ENCODE data around the gene CLEC14A. TPM values are rescaled to one million over a fixed set of nuclear protein-coding genes. Genes with fewer than 3 reads are reported as not detected.

The CLEC14A gene
- total RNA-seq = not detected

GRCh38 chr14:38255673-38256532 lies at the start of gene CLEC14A:
Gene CLEC14A (minus strand): TSS chr14:38256093. CDS start chr14:38256022, 71 bp downstream.
- Mint-ChIP-seq H3K27ac (no peak within 1 kb of the TSS), H3K4me3 (peak within 1 kb of the TSS; percentile 70 to 71), H3K9me3 (no peaks in the 10 kb centered on the region), H3K27me3 (ENCODE audit: low read depth) (peaks cover 48% of the 10 kb centered on the region), H3K36me3 (ENCODE audit: insufficient read depth in 2 of 2) (no peaks in the 10 kb centered on the region), H3K4me1 (ENCODE audit: low read depth) (peaks cover 9% of the 10 kb centered on the region)
- ATAC-seq (replicated peaks in 1 of 2) = peak; percentile 84 to 87
- peak; percentile 12 to 16 for DNase-seq

DNA sequence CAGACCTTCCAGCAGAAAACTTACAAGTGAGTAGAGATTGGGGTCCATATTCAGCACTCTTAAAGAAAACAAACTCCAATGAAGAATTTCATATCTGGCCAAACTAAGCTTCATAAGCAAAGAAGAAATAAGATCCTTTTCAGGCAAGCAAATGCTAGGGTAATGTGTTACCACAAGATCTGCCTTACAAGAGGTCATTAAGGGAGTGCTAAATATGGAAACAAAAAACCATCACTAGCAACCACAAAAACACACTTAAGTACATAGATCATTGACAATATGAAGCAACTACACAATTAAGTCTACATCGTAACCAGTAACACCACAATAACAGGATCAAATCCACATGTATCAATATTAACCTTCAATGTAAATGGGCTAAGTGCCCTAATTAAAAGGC lies 47.1 kb upstream of the CLEC14A start:
- no peaks in the 10 kb centered on the region for H3K4me1 Mint-ChIP-seq (ENCODE audit: low read depth)
- no peak overlapping the region for H3K4me3 Mint-ChIP-seq
- no peaks in the 10 kb centered on the region for H3K36me3 Mint-ChIP-seq (ENCODE audit: insufficient read depth in 2 of 2)
- H3K27ac Mint-ChIP-seq = no peak overlapping the region
- H3K27me3 Mint-ChIP-seq (ENCODE audit: low read depth) = peaks cover 6% of the 10 kb centered on the region
- ATAC-seq (replicated peaks in 1 of 2) (no peak), DNase-seq (no peak)
- peaks cover 0 to 4% of the 10 kb centered on the region in 2 donors for H3K9me3 Mint-ChIP-seq

- no peaks in the 10 kb centered on the region for H3K36me3 Mint-ChIP-seq (ENCODE audit: insufficient read depth in 2 of 2)
- H3K27me3 Mint-ChIP-seq (ENCODE audit: low read depth) = peaks cover 6% of the 10 kb centered on the region
- no peaks in the 10 kb centered on the region for H3K4me1 Mint-ChIP-seq (ENCODE audit: low read depth)
- peaks cover 0 to 4% of the 10 kb centered on the region in 2 donors for H3K9me3 Mint-ChIP-seq
- no peak for DNase-seq
- no peak for ATAC-seq (replicated peaks in 1 of 2)
- H3K27ac Mint-ChIP-seq = no peak overlapping the region
- H3K4me3 Mint-ChIP-seq = no peak overlapping the region
Measured at GRCh38 chr14:38302034-38302433, 46.1 kb upstream of the CLEC14A start.

GRCh38 chr14:38297681-38298080 lies 41.8 kb upstream of the CLEC14A start:
- DNase-seq (no peak), ATAC-seq (replicated peaks in 1 of 2) (no peak)
- H3K27ac Mint-ChIP-seq = no peak overlapping the region
- H3K4me3 Mint-ChIP-seq = no peak overlapping the region
- H3K9me3 Mint-ChIP-seq = no peaks in the 10 kb centered on the region
- H3K4me1 Mint-ChIP-seq (ENCODE audit: low read depth) = no peaks in the 10 kb centered on the region
- H3K36me3 Mint-ChIP-seq (ENCODE audit: insufficient read depth in 2 of 2) = no peaks in the 10 kb centered on the region
- no peaks in the 10 kb centered on the region for H3K27me3 Mint-ChIP-seq (ENCODE audit: low read depth)

GRCh38 chr14:38291681-38292467 lies 36.0 kb upstream of the CLEC14A start:
- Mint-ChIP-seq H3K36me3 (ENCODE audit: insufficient read depth in 2 of 2) (no peaks in the 10 kb centered on the region), H3K4me1 (ENCODE audit: low read depth) (no peaks in the 10 kb centered on the region), H3K27ac (no peak overlapping the region), H3K4me3 (no peak overlapping the region), H3K9me3 (peaks cover 0 to 2% of the 10 kb centered on the region in 2 donors), H3K27me3 (ENCODE audit: low read depth) (no peaks in the 10 kb centered on the region)
- DNase-seq = no peak
- no peak for ATAC-seq (replicated peaks in 1 of 2)

DNA sequence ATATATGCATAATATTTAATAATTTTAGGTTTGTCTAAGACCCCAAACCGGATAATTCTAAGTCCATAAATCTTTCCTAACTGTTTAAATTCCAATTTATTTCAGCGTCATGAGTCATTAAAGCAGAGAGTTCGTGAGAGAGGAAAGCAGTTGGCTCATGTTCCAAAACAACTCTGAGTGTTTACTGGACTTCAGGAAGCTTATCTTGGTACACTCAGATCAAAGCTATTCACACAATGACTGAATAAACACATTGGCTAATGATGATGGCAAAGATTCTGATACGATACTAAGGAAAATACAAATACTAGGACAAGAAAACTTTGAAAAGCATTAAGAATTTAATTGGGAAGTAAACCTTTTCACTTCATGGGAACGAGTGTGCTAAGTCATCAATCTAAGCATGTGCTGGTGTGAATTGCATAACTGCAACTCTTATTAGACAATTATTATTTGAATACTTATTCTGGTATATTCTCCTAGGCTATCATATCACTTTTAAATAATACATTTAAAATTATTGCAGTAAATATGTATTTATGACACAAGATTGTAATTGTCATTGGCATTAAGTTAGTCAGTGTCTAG lies 34.8 kb upstream of the CLEC14A start:
- no peak overlapping the region for H3K27ac Mint-ChIP-seq
- ATAC-seq (replicated peaks in 1 of 2) = no peak
- H3K4me1 Mint-ChIP-seq (ENCODE audit: low read depth) = no peaks in the 10 kb centered on the region
- peaks cover 0 to 2% of the 10 kb centered on the region in 2 donors for H3K9me3 Mint-ChIP-seq
- no peaks in the 10 kb centered on the region for H3K27me3 Mint-ChIP-seq (ENCODE audit: low read depth)
- no peak for DNase-seq
- H3K4me3 Mint-ChIP-seq = no peak overlapping the region
- H3K36me3 Mint-ChIP-seq (ENCODE audit: insufficient read depth in 2 of 2) = no peaks in the 10 kb centered on the region

GRCh38 chr14:38286452-38286851 lies 30.6 kb upstream of the CLEC14A start:
- DNase-seq = no peak
- no peak overlapping the region for H3K27ac Mint-ChIP-seq
- peaks cover 1 to 2% of the 10 kb centered on the region in 2 donors for H3K9me3 Mint-ChIP-seq
- ATAC-seq (replicated peaks in 1 of 2) = no peak
- H3K36me3 Mint-ChIP-seq (ENCODE audit: insufficient read depth in 2 of 2) = no peaks in the 10 kb centered on the region
- no peak overlapping the region for H3K4me3 Mint-ChIP-seq
- H3K4me1 Mint-ChIP-seq (ENCODE audit: low read depth) = no peaks in the 10 kb centered on the region
- H3K27me3 Mint-ChIP-seq (ENCODE audit: low read depth) = peaks cover 13% of the 10 kb centered on the region

GRCh38 chr14:38285962-38286361 lies 30.1 kb upstream of the CLEC14A start:
- peak overlapping the region; percentile 18 for H3K27ac Mint-ChIP-seq
- ATAC-seq (replicated peaks in 1 of 2) (no peak), DNase-seq (no peak)
- no peak overlapping the region for H3K4me3 Mint-ChIP-seq
- peaks cover 13% of the 10 kb centered on the region for H3K27me3 Mint-ChIP-seq (ENCODE audit: low read depth)
- no peaks in the 10 kb centered on the region for H3K36me3 Mint-ChIP-seq (ENCODE audit: insufficient read depth in 2 of 2)
- no peaks in the 10 kb centered on the region for H3K4me1 Mint-ChIP-seq (ENCODE audit: low read depth)
- H3K9me3 Mint-ChIP-seq = peaks cover 1 to 2% of the 10 kb centered on the region in 2 donors

DNA sequence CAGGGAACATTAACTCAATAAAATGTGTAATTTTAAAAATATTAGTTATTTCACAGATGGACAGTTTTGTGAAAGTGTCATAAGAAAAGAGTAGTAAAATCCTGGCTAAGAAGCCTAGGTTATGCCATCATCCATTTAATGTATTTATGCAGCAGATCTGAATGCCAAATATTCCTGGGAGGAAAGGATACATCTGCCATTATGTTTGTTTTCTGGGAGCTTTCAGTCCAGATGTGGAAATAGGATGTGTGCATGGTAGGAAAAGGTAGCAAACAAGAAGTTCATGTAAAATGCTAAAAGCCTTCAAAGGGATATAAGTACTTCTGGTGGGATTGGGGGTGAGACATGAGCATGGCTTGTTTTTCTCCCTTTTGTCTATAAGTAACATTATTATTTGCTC lies 27.0 kb upstream of the CLEC14A start:
- Mint-ChIP-seq H3K9me3 (peaks cover 0 to 1% of the 10 kb centered on the region in 2 donors), H3K4me1 (ENCODE audit: low read depth) (no peaks in the 10 kb centered on the region), H3K27me3 (ENCODE audit: low read depth) (peaks cover 13% of the 10 kb centered on the region), H3K36me3 (ENCODE audit: insufficient read depth in 2 of 2) (no peaks in the 10 kb centered on the region), H3K27ac (no peak overlapping the region), H3K4me3 (no peak overlapping the region)
- ATAC-seq (replicated peaks in 1 of 2) (no peak), DNase-seq (no peak)

GRCh38 chr14:38280081-38280480 lies 24.2 kb upstream of the CLEC14A start:
- DNase-seq = no peak
- H3K4me3 Mint-ChIP-seq = no peak overlapping the region
- peaks cover 0 to 1% of the 10 kb centered on the region in 2 donors for H3K9me3 Mint-ChIP-seq

DNA sequence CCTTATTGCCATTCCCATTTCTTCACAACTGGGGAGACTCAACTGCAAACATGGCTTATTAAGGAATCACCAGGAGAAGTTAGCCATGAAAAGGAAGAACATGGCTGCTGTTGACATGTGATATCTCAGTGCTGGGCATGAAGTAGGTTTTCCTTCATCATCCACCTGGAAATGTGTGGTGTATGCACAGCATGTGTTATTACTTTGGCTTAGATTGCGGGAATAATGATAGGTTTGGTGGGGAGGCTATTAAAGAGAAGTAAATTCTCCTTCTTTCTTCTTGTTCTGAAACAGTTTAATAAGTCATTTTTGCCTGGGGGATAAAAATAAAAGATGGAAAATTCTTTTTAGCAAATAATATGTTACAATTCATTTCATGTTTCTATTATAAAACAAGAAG lies 23.7 kb upstream of the CLEC14A start:
- H3K4me1 Mint-ChIP-seq (ENCODE audit: low read depth) = no peaks in the 10 kb centered on the region
- peaks cover 11% of the 10 kb centered on the region for H3K27me3 Mint-ChIP-seq (ENCODE audit: low read depth)
- no peak for ATAC-seq (replicated peaks in 1 of 2)
- no peak for DNase-seq
- no peaks in the 10 kb centered on the region for H3K36me3 Mint-ChIP-seq (ENCODE audit: insufficient read depth in 2 of 2)
- H3K27ac Mint-ChIP-seq = no peak overlapping the region
- H3K4me3 Mint-ChIP-seq = no peak overlapping the region
- H3K9me3 Mint-ChIP-seq = peaks cover 0 to 1% of the 10 kb centered on the region in 2 donors

More at GRCh38 chr14:38280081-38280480, 24.2 kb upstream of the CLEC14A start:
- ATAC-seq (replicated peaks in 1 of 2) = no peak
- peaks cover 13% of the 10 kb centered on the region for H3K27me3 Mint-ChIP-seq (ENCODE audit: low read depth)
- H3K27ac Mint-ChIP-seq = no peak overlapping the region
- no peaks in the 10 kb centered on the region for H3K36me3 Mint-ChIP-seq (ENCODE audit: insufficient read depth in 2 of 2)
- no peaks in the 10 kb centered on the region for H3K4me1 Mint-ChIP-seq (ENCODE audit: low read depth)

DNA sequence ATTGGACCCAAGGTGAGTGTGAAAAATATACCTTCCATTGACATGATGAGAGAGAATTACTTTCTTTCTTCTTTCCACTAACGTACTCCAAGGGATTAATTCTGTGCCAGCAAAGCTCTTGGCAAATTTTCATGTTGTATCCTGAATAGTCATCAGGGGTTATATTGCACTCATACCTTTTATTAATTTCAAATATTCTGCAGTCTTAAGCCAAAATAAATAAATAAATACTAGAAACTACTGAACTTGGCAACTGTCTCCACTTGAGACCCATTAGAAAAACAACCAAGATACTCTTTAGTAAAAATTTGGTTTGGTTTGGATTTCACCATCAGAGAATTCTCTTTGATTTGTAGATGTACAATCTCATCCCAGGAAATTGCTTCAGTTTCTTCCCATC lies 22.1 kb upstream of the CLEC14A start:
- Mint-ChIP-seq H3K9me3 (no peaks in the 10 kb centered on the region), H3K4me3 (no peak overlapping the region), H3K4me1 (ENCODE audit: low read depth) (no peaks in the 10 kb centered on the region), H3K36me3 (ENCODE audit: insufficient read depth in 2 of 2) (no peaks in the 10 kb centered on the region), H3K27me3 (ENCODE audit: low read depth) (no peaks in the 10 kb centered on the region), H3K27ac (no peak overlapping the region)
- DNase-seq (no peak), ATAC-seq (replicated peaks in 1 of 2) (no peak)

DNA sequence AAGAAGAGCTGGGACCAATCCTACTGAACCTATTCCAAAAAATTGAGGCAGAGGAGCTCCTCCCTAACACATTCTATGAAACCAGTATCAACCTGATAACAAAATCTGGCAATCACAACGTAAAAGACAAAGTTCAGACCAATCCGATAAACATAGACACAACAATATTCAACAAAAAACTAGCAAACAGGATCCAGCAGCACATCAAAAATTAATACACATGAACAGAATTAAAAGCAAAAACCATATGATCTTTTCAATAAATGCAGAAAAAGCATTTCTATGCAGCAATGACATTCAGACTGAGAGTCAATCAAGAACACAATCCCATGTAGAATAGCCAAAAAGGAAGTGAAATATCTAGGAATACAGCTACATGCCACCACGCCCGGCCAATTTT lies 7.0 kb upstream of the CLEC14A start:
- H3K36me3 Mint-ChIP-seq (ENCODE audit: insufficient read depth in 2 of 2) = peaks cover 1 to 6% of the 10 kb centered on the region in 2 donors
- DNase-seq = no peak
- H3K27me3 Mint-ChIP-seq (ENCODE audit: low read depth) = peaks cover 11% of the 10 kb centered on the region
- peaks cover 7 to 13% of the 10 kb centered on the region in 2 donors for H3K9me3 Mint-ChIP-seq
- no peak overlapping the region for H3K4me3 Mint-ChIP-seq
- H3K27ac Mint-ChIP-seq = no peak overlapping the region
- no peaks in the 10 kb centered on the region for H3K4me1 Mint-ChIP-seq (ENCODE audit: low read depth)
- no peak for ATAC-seq (replicated peaks in 1 of 2)
